Measurements from ENCODE around the gene SRD5A1.

SRD5A1 gene

DNA sequence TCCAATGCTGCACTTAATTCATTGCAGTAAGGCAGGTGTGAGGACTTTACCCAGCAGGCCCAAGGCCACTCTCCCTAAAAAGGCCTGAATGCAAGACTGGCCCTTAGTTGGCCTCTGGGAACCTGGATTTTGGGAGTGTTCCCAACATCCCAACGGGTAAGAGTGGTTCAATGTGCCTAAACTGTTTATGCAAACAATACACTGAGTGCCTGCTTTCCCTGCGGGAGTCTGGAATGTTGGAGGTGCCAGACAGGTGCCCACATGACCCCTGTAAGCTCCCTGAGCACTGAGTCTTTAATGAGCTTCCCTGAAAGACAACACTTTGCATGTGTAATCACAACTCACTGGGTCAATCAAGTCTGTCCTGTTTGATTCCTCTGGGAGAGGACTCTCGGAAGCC lies 37.8 kb upstream of the SRD5A1 start:
- H3K4me3 ChIP-seq (ENCODE audit: low read depth, low read length): no peak overlapping the region
- TF ChIP-seq, protein P1, sequence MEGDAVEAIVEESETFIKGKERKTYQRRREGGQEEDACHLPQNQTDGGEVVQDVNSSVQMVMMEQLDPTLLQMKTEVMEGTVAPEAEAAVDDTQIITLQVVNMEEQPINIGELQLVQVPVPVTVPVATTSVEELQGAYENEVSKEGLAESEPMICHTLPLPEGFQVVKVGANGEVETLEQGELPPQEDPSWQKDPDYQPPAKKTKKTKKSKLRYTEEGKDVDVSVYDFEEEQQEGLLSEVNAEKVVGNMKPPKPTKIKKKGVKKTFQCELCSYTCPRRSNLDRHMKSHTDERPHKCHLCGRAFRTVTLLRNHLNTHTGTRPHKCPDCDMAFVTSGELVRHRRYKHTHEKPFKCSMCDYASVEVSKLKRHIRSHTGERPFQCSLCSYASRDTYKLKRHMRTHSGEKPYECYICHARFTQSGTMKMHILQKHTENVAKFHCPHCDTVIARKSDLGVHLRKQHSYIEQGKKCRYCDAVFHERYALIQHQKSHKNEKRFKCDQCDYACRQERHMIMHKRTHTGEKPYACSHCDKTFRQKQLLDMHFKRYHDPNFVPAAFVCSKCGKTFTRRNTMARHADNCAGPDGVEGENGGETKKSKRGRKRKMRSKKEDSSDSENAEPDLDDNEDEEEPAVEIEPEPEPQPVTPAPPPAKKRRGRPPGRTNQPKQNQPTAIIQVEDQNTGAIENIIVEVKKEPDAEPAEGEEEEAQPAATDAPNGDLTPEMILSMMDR (IDR thresholded peaks at IDR 0.05; ENCODE audit: control insufficient read depth, extremely low read depth, insufficient read depth): no peak
- no peak for DNase-seq (ENCODE audit: low read depth)

DNA sequence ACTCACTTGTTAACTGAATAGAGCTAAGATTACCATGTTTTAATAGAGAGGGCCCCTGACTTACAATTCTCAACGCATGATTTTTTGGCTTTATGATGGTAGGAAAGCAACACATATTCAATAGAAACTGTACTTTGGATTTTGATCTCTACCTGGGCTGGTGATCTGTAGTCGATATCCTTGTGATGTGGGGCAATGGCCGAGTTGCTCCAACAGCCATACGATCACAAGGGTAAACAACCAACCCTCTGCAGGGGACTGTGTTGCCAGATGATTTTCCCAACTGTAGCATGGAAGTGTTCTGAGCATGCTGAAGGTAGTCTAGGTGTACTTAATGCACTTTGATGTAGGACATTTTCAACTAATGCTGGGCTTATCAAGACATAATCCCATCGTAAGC lies 36.9 kb upstream of the SRD5A1 start:
- H3K4me3 ChIP-seq (ENCODE audit: low read depth, low read length): no peak overlapping the region
- TF ChIP-seq, protein P1 (IDR thresholded peaks at IDR 0.05; ENCODE audit: control insufficient read depth, extremely low read depth, insufficient read depth): no peak
- no peak for DNase-seq (ENCODE audit: low read depth)

DNA sequence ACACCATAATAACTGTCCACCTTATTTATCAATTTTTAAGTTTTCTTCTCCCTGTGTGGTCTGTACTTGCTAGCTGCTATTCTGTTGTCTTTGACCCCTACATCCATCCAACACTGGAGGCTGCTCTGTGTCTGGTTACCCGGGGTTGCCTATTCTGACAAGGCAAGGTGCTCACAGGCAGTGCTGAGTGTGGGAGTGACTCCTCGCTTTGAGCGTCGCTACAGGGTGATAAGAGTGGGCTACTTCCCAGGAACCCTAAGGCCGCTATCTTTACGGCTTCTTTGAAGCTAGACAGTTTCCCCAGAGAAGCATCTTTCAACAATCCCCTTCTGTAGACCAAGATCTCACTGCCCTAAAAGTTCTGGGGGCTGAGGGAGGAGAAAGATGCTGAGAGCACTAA lies 35.7 kb upstream of the SRD5A1 start:
- TF ChIP-seq, protein P1 (IDR thresholded peaks at IDR 0.05; ENCODE audit: control insufficient read depth, extremely low read depth, insufficient read depth): no peak
- H3K4me3 ChIP-seq (ENCODE audit: low read depth, low read length): no peak overlapping the region
- DNase-seq (ENCODE audit: low read depth): no peak

DNA sequence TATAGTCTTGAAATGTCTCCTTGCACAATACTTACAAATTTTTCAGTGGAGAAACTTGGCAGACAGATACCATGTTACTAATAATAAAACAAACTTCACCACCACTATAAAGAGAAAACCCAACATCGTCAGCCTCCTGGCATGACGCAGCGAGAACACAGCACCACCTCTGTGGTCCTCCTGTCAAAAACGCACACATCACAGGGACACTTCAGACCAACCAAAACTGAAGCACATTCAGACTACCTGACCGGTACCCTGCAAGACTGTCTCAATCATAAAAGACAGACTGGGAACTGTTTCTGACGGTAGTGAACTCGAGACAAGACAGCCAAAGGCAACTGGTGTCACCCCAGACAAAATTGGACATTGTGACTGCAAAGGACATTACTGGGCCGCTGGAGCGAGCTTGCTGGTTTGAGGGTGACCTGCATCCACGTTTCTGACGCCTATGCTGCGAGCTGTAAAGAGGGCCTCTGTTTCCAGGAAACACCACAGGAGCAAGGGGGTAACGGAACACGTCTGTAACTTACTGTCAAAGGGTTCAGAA lies 34.8 kb upstream of the SRD5A1 start:
- H3K4me3 ChIP-seq (ENCODE audit: low read depth, low read length): no peak overlapping the region
- TF ChIP-seq, protein P1 (IDR thresholded peaks at IDR 0.05; ENCODE audit: control insufficient read depth, extremely low read depth, insufficient read depth): no peak
- no peak for DNase-seq (ENCODE audit: low read depth)

DNA sequence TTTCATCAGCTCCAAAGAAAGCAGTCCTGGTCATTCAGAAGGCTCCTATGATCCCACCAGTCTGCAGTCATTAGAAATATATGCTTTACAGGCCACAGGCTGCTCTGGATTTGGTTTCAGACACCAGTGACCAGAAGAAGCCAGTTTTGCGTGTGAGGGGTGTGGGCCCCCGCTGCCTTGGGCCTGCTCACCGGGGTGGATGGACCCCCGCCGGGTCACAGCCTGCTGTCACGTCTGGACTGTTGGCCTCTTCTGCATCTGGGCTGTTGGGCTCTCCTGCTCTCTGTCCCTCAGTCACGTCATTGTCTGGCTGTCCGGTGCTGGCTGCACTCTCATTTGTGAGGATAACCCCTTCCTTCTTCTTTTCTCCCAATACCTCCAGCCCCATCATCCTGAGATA lies 33.5 kb upstream of the SRD5A1 start:
- no peak overlapping the region for H3K4me3 ChIP-seq (ENCODE audit: low read depth, low read length)
- TF ChIP-seq, protein P1 (IDR thresholded peaks at IDR 0.05; ENCODE audit: control insufficient read depth, extremely low read depth, insufficient read depth): no peak
- DNase-seq (ENCODE audit: low read depth): no peak

DNA sequence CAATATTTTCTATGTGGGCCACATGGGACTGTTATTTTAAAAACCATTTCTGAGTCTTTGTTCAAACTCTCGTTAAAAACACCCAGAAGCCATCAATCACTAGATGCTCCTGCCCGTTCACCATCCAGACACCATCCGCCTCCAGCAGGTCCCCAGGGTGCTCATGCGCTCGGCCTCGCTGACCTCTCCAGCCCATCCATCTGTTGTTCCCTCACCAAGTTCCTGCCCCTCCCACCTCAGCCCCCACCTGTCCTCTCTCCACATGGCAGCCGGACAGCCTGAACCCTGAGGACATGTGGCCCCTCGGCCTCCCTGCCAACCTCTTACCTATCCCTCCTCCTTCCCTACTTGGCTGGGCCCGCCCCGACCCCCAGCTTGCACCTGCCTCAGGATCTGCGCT lies 32.0 kb upstream of the SRD5A1 start:
- no peak overlapping the region for H3K4me3 ChIP-seq (ENCODE audit: low read depth, low read length)
- TF ChIP-seq, protein P1 (IDR thresholded peaks at IDR 0.05; ENCODE audit: control insufficient read depth, extremely low read depth, insufficient read depth): no peak
- no peak for DNase-seq (ENCODE audit: low read depth)

DNA sequence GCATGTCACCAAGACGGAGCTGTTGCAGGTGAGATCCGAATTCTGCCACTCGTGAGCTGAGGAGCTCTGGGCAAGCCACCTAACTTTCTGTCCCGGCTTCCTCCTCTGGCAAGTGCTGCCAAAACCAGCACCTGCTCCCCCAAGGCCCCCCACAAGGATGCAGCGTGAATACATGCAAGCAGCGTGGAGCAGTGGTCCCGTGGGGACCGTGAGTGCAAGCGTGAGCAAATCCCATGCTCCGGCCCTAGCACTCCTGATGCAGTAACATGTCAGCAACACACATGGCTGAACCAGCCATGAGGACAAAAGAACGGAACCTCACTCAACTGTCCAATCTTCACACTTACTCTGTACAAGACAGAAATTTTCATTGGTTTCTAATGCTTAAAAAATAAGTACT lies 31.4 kb upstream of the SRD5A1 start:
- TF ChIP-seq, protein P1 (IDR thresholded peaks at IDR 0.05; ENCODE audit: control insufficient read depth, extremely low read depth, insufficient read depth): no peak
- H3K4me3 ChIP-seq (ENCODE audit: low read depth, low read length): no peak overlapping the region
- DNase-seq (ENCODE audit: low read depth): no peak
